Activated CD4-positive, alpha-beta T cell treated with anti-CD3 and anti-CD28 coated beads for 36 hours (primary cell): ENCODE results near the gene OXCT1. TPM values are rescaled to one million over a fixed set of nuclear protein-coding genes. Genes with fewer than 3 reads are reported as not detected.
A peak's percentile ranks its signal among the peaks of the same experiment; 100 is the strongest.

ENCODE experiments used
- ATAC-seq: fragments of 200-7000 bp; cut with Tn5 transposase; one replicate; pipeline ENCODE4 v1.10.0; 2021; ENCODE audit warnings: mild to moderate bottlenecking, moderate library complexity
- CTCF ChIA-PET: fragments of 350-600 bp; sonication (Branson Sonifier 250); formaldehyde crosslinking; loops from one replicate; lab custom pipeline; 2021; ENCODE audit warnings: antibody characterized with exemption; lab: Charles Lee
- POLR2A ChIA-PET: fragments of 350-600 bp; sonication (Branson Sonifier 250); formaldehyde crosslinking; loops from one replicate; lab custom pipeline; 2021; ENCODE audit warnings: antibody characterized with exemption, inconsistent platforms; lab: Charles Lee
- DNase-seq: peaks from one replicate; pipeline ENCODE4 v3.0.0-alpha.2; 2020
- H3K27ac Mint-ChIP-seq: one replicate; pipeline ENCODE4 v1.8.0; 2021; ENCODE audit warnings: mixed read lengths
- H3K27me3 Mint-ChIP-seq: one replicate; pipeline ENCODE4 v1.8.0; 2021; ENCODE audit warnings: mixed read lengths
- H3K36me3 Mint-ChIP-seq: one replicate; pipeline ENCODE4 v1.8.0; 2021; ENCODE audit warnings: low read depth, mixed read lengths
- H3K4me1 Mint-ChIP-seq: one replicate; pipeline ENCODE4 v1.8.0; 2021; ENCODE audit warnings: mixed read lengths
- H3K4me3 Mint-ChIP-seq: one replicate; pipeline ENCODE4 v1.8.0; 2021; ENCODE audit warnings: mild to moderate bottlenecking, moderate library complexity, mixed read lengths
- H3K9me3 Mint-ChIP-seq: one replicate; pipeline ENCODE4 v1.8.0; 2021; ENCODE audit warnings: low read depth, mixed read lengths
- intact Hi-C, 2 experiments: fragments of 100-400 bp; cut with DNase I in 1 of 2; cut with micrococcal nuclease in 1 of 2; formaldehyde crosslinking; loops; one replicate each; pipeline versions ENCODE4 v1.14.2 to v1.15.1; 2022 to 2024; cut with DNase I, micrococcal nuclease
- total RNA-seq, 2 experiments: library from RNA; stranded (reverse); gene quantifications; one replicate each; pipeline ENCODE4 v1.2.3, GENCODE V29; 2021

OXCT1 gene
- total RNA-seq, 2 experiments from 2014 or later, result 70.3 to 91.4 TPM

GRCh38 chr5:41809128-41809527, 61.1 kb downstream of the OXCT1 start:
- Mint-ChIP-seq H3K27ac (no peak overlapping the region), H3K4me1 (peaks cover 35% of the 10 kb centered on the region), H3K27me3 (no peaks in the 10 kb centered on the region), H3K4me3 (no peak overlapping the region), H3K9me3 (no peaks in the 10 kb centered on the region), H3K36me3 (peaks cover 45% of the 10 kb centered on the region)
- CTCF ChIA-PET, result interaction anchor here (0.6 to 1.8 kb wide), 5 partner anchors 10 to 248 kb away, joined by 3 to 6 read pairs (median 3); no protein-coding TSS in a partner anchor
- ATAC-seq (no peak), DNase-seq (no peak)
- POLR2A ChIA-PET, result no interaction called here
- intact Hi-C loops, result no loop called here

DNA sequence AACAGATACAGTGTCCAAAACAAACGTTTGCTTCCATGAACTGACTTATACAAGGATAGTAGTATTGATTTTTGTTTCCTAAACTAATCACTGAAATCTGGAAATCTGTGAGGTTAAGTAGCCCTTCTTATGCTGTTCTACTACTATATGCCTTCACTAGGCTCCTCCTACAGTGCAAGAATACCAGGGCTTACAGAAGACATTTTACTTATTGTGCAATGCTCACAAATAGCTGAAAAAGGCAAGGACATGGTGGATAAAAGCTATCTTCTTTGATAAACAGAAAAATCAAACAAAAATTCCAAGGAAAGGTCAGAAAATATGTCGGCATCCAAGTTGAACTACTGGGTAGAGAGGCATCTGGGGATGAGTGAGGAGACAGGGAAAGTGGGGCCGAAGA, 61.9 kb downstream of the OXCT1 start:
- Mint-ChIP-seq H3K27ac (no peak overlapping the region), H3K4me1 (peaks cover 35% of the 10 kb centered on the region), H3K36me3 (peaks cover 51% of the 10 kb centered on the region), H3K9me3 (no peaks in the 10 kb centered on the region), H3K27me3 (no peaks in the 10 kb centered on the region), H3K4me3 (no peak overlapping the region)
- DNase-seq (no peak), ATAC-seq (no peak)
- ChIA-PET CTCF (interaction anchor here (0.6 to 1.5 kb wide), 5 partner anchors 17 to 249 kb away, joined by 3 to 7 read pairs (median 3); no protein-coding TSS in a partner anchor), POLR2A (no interaction called here)
- intact Hi-C loops, result no loop called here

DNA sequence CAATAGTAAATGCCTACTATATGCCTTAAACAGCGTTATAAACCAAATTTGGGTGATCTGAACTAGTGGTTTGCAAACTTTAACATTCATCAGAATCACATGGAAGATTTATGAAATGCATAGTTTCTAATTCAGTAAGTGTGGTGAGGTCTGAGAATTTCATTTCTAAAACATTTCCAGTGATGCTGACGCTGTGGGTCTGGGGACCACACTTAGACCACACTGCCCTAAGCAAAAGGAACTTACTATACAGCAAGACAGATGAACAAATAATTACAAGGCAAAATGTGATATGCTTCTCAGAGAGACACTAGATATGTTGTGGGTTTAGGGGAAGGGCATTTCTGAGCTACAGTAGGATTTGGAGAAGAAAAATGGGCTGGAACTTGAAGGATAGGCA, 72.6 kb downstream of the OXCT1 start:
- CTCF ChIA-PET, result interaction anchor here (0.6 kb wide), 1 partner anchor 211 kb away, joined by 3 read pairs; no protein-coding TSS in a partner anchor
- peak; percentile 49 for ATAC-seq
- intact Hi-C loops, result no loop called here
- Mint-ChIP-seq H3K4me3 (no peak overlapping the region), H3K36me3 (peaks cover 45% of the 10 kb centered on the region), H3K27ac (peak overlapping the region; percentile 58), H3K9me3 (no peaks in the 10 kb centered on the region), H3K27me3 (no peaks in the 10 kb centered on the region), H3K4me1 (peaks cover 11% of the 10 kb centered on the region)
- POLR2A ChIA-PET, result no interaction called here
- DNase-seq, result peak; percentile 13

DNA sequence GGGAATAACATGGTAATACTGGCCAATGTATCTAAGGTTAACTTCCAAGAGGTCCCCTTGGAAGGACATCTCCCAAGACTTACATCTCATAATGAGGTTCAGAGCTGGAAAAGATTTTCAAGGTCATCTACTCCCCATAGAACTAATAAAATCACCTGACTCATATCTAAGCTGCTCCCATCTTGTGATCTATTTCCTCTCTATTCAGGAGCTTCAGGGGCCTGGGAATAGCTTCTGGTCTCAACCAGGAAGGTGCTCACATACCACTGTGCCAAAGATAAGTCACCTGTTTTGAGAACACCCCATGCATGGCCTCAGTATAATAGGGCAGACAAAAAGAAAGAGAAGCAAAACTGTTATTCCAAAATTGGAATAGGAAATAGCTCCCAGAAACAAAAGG, 74.2 kb downstream of the OXCT1 start:
- no peak overlapping the region for H3K27ac Mint-ChIP-seq
- CTCF ChIA-PET, result no interaction called here
- H3K4me3 Mint-ChIP-seq, result no peak overlapping the region
- H3K27me3 Mint-ChIP-seq, result no peaks in the 10 kb centered on the region
- H3K9me3 Mint-ChIP-seq, result no peaks in the 10 kb centered on the region
- DNase-seq (no peak), ATAC-seq (no peak)
- intact Hi-C loops, result no loop called here
- H3K36me3 Mint-ChIP-seq, result peaks cover 48% of the 10 kb centered on the region
- POLR2A ChIA-PET, result no interaction called here
- H3K4me1 Mint-ChIP-seq, result peaks cover 11% of the 10 kb centered on the region

- POLR2A ChIA-PET, result no interaction called here
- no peak overlapping the region for H3K4me3 Mint-ChIP-seq
- H3K27me3 Mint-ChIP-seq, result no peaks in the 10 kb centered on the region
- CTCF ChIA-PET, result no interaction called here
- H3K9me3 Mint-ChIP-seq, result no peaks in the 10 kb centered on the region
- intact Hi-C loops, result no loop called here
- peaks cover 41% of the 10 kb centered on the region for H3K36me3 Mint-ChIP-seq
- ATAC-seq (no peak), DNase-seq (no peak)
- no peak overlapping the region for H3K27ac Mint-ChIP-seq
- peaks cover 11% of the 10 kb centered on the region for H3K4me1 Mint-ChIP-seq
Measured at GRCh38 chr5:41795125-41795524, 75.1 kb downstream of the OXCT1 start.

- no peak for ATAC-seq
- no peak overlapping the region for H3K4me3 Mint-ChIP-seq
- intact Hi-C loops, result no loop called here
- ChIA-PET POLR2A (interaction anchor here (0.7 to 0.8 kb wide), 2 partner anchors 117 to 415 kb away, joined by 4 to 5 read pairs; no protein-coding TSS in a partner anchor), CTCF (interaction anchor here (1.1 kb wide), 1 partner anchor 62 kb away, joined by 3 read pairs; no protein-coding TSS in a partner anchor)
- no peaks in the 10 kb centered on the region for H3K27me3 Mint-ChIP-seq
- H3K4me1 Mint-ChIP-seq, result peaks cover 11% of the 10 kb centered on the region
- DNase-seq, result no peak
- peak overlapping the region; percentile 60 for H3K27ac Mint-ChIP-seq
- peaks cover 39% of the 10 kb centered on the region for H3K36me3 Mint-ChIP-seq
- no peaks in the 10 kb centered on the region for H3K9me3 Mint-ChIP-seq
Measured at GRCh38 chr5:41794471-41794870, 75.8 kb downstream of the OXCT1 start.

DNA sequence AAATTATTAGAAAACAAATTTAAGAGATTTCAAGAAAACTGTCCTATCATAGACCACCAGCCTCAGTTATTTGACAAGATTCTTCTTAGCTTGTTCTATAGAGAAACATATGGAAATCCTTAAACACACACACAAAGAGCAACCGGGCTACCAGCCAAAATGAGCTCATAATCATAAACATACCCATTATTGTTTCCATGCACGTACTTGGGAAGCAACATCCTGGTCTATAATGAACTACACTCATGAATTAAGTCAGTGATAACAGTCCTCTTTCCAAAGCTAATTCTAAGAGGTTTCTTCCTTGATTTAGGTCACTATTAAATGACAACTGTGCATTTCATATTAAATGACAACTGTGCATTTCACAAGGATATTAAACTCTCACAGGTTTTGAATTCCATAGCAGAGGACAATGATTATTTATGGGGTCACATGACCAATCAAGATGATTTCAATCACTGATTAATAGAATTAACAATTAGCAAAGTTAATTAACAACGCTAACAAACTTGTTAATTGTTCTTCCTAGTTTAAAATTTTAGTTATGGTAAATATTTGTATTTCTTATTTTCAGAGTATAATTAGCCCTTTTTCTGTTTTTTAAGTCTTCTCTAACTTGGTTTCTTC, 77.0 kb downstream of the OXCT1 start:
- Mint-ChIP-seq H3K36me3 (peaks cover 39% of the 10 kb centered on the region), H3K27ac (no peak overlapping the region), H3K27me3 (no peaks in the 10 kb centered on the region), H3K4me1 (peaks cover 9% of the 10 kb centered on the region), H3K4me3 (no peak overlapping the region), H3K9me3 (no peaks in the 10 kb centered on the region)
- ChIA-PET CTCF (interaction anchor here (0.6 to 1.0 kb wide), 2 partner anchors 13 to 67 kb away, joined by 3 read pairs; no protein-coding TSS in a partner anchor), POLR2A (no interaction called here)
- no peak for DNase-seq
- intact Hi-C loops, result no loop called here
- no peak for ATAC-seq

DNA sequence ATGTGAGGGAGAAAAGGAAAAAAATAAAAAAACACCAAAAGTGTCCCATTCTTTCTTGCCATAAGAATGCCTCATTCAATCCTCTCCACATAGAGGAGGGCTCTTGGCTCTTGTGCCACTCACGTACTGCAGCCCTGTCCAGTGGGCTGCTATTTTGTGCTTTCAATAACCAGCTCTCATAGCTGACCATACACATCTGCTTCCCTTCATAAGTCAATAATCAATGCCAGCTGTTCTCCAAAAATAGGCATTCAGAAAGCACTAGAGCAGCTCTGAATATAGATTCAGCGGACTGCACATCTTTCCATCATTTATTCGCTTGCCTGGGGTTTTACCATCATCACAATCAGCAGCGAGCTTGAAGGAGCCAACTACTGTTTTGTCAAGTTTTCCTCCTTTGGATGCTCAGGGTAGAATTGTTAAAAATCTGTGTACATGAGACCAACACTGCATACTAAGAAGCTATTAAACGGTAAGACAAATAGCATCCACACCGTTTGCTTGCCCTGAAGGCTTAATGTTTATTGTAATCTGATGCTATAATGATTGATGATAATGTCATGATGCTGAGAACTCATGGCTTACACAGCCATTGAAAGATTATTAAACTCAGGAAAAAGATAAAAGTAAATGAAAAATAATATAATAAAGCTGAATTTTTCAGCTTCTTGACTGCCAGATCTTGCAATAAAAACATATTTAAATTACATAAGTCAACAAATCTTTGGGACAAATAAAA, 80.0 kb downstream of the OXCT1 start:
- ChIA-PET CTCF (interaction anchor here (0.6 to 1.6 kb wide), 5 partner anchors 9 to 788 kb away, joined by 3 to 5 read pairs (median 3); no protein-coding TSS in a partner anchor), POLR2A (no interaction called here)
- DNase-seq, result no peak
- Mint-ChIP-seq H3K27me3 (no peaks in the 10 kb centered on the region), H3K36me3 (peaks cover 39% of the 10 kb centered on the region), H3K9me3 (no peaks in the 10 kb centered on the region), H3K4me1 (no peaks in the 10 kb centered on the region), H3K4me3 (no peak overlapping the region), H3K27ac (no peak overlapping the region)
- intact Hi-C loops, result no loop called here
- no peak for ATAC-seq

- intact Hi-C loops, result no loop called here
- DNase-seq, result no peak
Measured at GRCh38 chr5:41789434-41789833, 80.8 kb downstream of the OXCT1 start.

DNA sequence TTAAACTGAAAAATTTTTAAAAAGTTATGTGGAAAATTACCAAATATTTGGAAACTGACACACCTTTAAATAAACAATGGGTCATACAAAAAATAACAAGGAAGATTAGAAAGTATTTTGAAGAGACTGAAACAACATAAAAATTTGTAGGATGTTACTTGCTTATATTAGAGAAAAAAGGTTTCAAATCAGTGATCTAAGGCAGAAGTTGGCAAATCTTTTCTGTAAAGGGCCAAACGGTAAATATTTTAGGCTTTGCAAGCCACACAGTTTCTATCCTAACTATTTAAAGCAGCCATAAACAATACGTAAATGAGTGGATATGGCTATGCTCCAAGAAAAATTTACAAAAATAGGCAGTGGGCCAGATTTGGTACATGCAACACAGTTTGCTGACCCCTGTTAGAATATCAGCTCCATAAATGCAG, 81.3 kb downstream of the OXCT1 start:
- Mint-ChIP-seq H3K4me3 (no peak overlapping the region), H3K36me3 (peaks cover 38% of the 10 kb centered on the region)
- CTCF ChIA-PET, result no interaction called here

More at GRCh38 chr5:41789434-41789833, 80.8 kb downstream of the OXCT1 start:
- Mint-ChIP-seq H3K27ac (no peak overlapping the region), H3K4me3 (no peak overlapping the region), H3K27me3 (no peaks in the 10 kb centered on the region), H3K9me3 (no peaks in the 10 kb centered on the region), H3K36me3 (peaks cover 38% of the 10 kb centered on the region), H3K4me1 (no peaks in the 10 kb centered on the region)
- ChIA-PET POLR2A (no interaction called here), CTCF (interaction anchor here (0.6 kb wide), 1 partner anchor 787 kb away, joined by 3 read pairs; no protein-coding TSS in a partner anchor)
- ATAC-seq, result no peak

DNA sequence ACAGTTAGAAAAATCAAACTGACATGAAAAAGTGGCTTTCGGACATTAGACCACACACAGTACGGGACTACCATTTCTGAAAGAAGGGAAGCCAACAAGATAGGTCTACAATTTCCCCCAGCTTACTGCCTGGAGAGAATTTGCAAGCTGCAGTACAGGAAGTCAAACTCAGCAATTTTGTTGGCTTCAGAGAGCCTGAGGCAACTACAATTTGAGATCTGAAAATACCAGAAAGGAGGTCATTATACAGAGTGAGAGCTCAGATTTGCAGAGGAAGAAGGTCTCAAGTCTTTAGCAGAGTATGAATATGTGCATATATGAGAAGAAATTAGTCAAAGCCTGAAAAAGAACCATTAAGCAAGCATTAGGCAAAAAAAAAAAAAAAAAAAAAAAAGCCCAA, 83.0 kb downstream of the OXCT1 start:
- ChIA-PET POLR2A (no interaction called here), CTCF (interaction anchor here (0.6 to 1.2 kb wide), 2 partner anchors 28 to 51 kb away, joined by 4 read pairs; no protein-coding TSS in a partner anchor)
- Mint-ChIP-seq H3K36me3 (peaks cover 41% of the 10 kb centered on the region), H3K9me3 (no peaks in the 10 kb centered on the region), H3K27ac (no peak overlapping the region), H3K4me1 (no peaks in the 10 kb centered on the region), H3K4me3 (no peak overlapping the region), H3K27me3 (no peaks in the 10 kb centered on the region)
- intact Hi-C loops, result no loop called here
- ATAC-seq (no peak), DNase-seq (no peak)

More for the DNA sequence above, 81.3 kb downstream of the OXCT1 start:
- DNase-seq, result no peak
- ATAC-seq, result no peak
- POLR2A ChIA-PET, result no interaction called here
- intact Hi-C loops, result no loop called here
- Mint-ChIP-seq H3K9me3 (no peaks in the 10 kb centered on the region), H3K4me1 (no peaks in the 10 kb centered on the region), H3K27ac (no peak overlapping the region), H3K27me3 (no peaks in the 10 kb centered on the region)
